ENCODE data around the gene DPH3. TPM values are rescaled to one million over a fixed set of nuclear protein-coding genes. Genes with fewer than 3 reads are reported as not detected.
A peak's percentile ranks its signal among the peaks of the same experiment; 100 is the strongest.

The DPH3 gene
- total and polyA plus RNA-seq, 10 of the 15 experiments (the other 5 are each of a cell fraction or from before 2014, with no cell fraction given), result 10.8 to 71.8 (median 23.4) TPM

GRCh38 chr3:16264708-16265454, at the start of gene DPH3, which contains the start of gene OXNAD1 (continued):
- TF ChIP-seq, protein P1, sequence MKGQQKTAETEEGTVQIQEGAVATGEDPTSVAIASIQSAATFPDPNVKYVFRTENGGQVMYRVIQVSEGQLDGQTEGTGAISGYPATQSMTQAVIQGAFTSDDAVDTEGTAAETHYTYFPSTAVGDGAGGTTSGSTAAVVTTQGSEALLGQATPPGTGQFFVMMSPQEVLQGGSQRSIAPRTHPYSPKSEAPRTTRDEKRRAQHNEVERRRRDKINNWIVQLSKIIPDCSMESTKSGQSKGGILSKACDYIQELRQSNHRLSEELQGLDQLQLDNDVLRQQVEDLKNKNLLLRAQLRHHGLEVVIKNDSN (IDR thresholded peaks at IDR 0.05; ENCODE audit: borderline replicate concordance, extremely low read length, insufficient read depth, low read depth, low read length), result no peak
- TF ChIP-seq WRNIP1 (IDR thresholded peaks at IDR 0.05; ENCODE audit: borderline replicate concordance, low read depth, low read length) (no peak), TCF3 (IDR thresholded peaks at IDR 0.05; ENCODE audit: borderline replicate concordance, insufficient read depth, low read depth, low read length) (no peak), FOXM1 (IDR thresholded peaks at IDR 0.05; ENCODE audit: low read depth, low read length) (no peak), GATAD2B (conservative IDR thresholded peaks at IDR 0.05; ENCODE audit: low read depth) (peak; percentile 26; the same call in 1 of the 2 replicates)
- TF ChIP-seq, protein P2, sequence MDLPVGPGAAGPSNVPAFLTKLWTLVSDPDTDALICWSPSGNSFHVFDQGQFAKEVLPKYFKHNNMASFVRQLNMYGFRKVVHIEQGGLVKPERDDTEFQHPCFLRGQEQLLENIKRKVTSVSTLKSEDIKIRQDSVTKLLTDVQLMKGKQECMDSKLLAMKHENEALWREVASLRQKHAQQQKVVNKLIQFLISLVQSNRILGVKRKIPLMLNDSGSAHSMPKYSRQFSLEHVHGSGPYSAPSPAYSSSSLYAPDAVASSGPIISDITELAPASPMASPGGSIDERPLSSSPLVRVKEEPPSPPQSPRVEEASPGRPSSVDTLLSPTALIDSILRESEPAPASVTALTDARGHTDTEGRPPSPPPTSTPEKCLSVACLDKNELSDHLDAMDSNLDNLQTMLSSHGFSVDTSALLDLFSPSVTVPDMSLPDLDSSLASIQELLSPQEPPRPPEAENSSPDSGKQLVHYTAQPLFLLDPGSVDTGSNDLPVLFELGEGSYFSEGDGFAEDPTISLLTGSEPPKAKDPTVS (IDR thresholded peaks at IDR 0.05; ENCODE audit: low read depth, low read length), result no peak; the same call in 1 of the 2 replicates
- TF ChIP-seq, protein P3, sequence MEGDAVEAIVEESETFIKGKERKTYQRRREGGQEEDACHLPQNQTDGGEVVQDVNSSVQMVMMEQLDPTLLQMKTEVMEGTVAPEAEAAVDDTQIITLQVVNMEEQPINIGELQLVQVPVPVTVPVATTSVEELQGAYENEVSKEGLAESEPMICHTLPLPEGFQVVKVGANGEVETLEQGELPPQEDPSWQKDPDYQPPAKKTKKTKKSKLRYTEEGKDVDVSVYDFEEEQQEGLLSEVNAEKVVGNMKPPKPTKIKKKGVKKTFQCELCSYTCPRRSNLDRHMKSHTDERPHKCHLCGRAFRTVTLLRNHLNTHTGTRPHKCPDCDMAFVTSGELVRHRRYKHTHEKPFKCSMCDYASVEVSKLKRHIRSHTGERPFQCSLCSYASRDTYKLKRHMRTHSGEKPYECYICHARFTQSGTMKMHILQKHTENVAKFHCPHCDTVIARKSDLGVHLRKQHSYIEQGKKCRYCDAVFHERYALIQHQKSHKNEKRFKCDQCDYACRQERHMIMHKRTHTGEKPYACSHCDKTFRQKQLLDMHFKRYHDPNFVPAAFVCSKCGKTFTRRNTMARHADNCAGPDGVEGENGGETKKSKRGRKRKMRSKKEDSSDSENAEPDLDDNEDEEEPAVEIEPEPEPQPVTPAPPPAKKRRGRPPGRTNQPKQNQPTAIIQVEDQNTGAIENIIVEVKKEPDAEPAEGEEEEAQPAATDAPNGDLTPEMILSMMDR (IDR thresholded peaks at IDR 0.05 in 2 of 3, conservative IDR thresholded peaks at IDR 0.05 in 1 of 3; ENCODE audit: control insufficient read depth in 2 of 3, extremely low read depth in 1 of 3, insufficient read depth in 1 of 3, low read depth in 3 of 3, low read length in 3 of 3), result no peak

Measured in GM12878 (cell line).